ENCODE measurements around the gene ARHGAP5.

ARHGAP5 gene

GRCh38 chr14:32043624-32044023, 33.5 kb upstream of the ARHGAP5 start:
- in situ Hi-C loops (cut with MboI; ENCODE audit: low sequenced_read_pairs, unreplicated experiment) = no loop called here
- TF ChIP-seq CTCF (IDR thresholded peaks at IDR 0.05; ENCODE audit: borderline replicate concordance, control extremely low read depth, extremely low read depth, insufficient read depth, missing control alignments) = no peak
- DNase-seq (ENCODE audit: low spot score) = no peak

DNA sequence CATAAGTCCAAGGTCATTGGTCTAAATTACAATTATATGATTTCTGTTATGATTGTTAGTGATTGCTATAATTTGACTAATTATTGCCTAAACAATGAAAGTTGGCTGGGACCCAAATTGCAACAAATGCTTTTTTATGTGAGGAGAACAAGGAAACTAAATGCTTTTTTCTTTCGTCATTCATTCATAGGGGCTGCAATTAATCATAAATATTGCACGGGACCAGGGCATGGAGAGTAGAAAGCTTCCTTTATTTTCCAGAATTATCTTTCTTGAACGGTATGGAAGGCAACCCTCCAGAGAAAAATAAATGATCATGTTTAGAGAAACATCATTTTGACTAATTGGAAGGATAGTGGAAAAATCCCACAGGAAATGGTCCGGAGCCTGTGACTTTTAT, 32.6 kb upstream of the ARHGAP5 start:
- no peak for TF ChIP-seq CTCF (IDR thresholded peaks at IDR 0.05; ENCODE audit: borderline replicate concordance, control extremely low read depth, extremely low read depth, insufficient read depth, missing control alignments)
- no peak for DNase-seq (ENCODE audit: low spot score)
- in situ Hi-C loops (cut with MboI; ENCODE audit: low sequenced_read_pairs, unreplicated experiment) = no loop called here

GRCh38 chr14:32047791-32048190, 29.3 kb upstream of the ARHGAP5 start:
- TF ChIP-seq CTCF (IDR thresholded peaks at IDR 0.05; ENCODE audit: borderline replicate concordance, control extremely low read depth, extremely low read depth, insufficient read depth, missing control alignments) = no peak
- in situ Hi-C loops (cut with MboI; ENCODE audit: low sequenced_read_pairs, unreplicated experiment) = no loop called here
- no peak for DNase-seq (ENCODE audit: low spot score)

GRCh38 chr14:32049361-32050088, 27.6 kb upstream of the ARHGAP5 start:
- no peak for TF ChIP-seq CTCF (IDR thresholded peaks at IDR 0.05; ENCODE audit: borderline replicate concordance, control extremely low read depth, extremely low read depth, insufficient read depth, missing control alignments)
- in situ Hi-C loops (cut with MboI; ENCODE audit: low sequenced_read_pairs, unreplicated experiment) = loop anchor here (25.0 kb wide), 1 partner anchor 537 kb away; no protein-coding TSS in a partner anchor
- no peak for DNase-seq (ENCODE audit: low spot score)

GRCh38 chr14:32050878-32051277, 26.2 kb upstream of the ARHGAP5 start:
- in situ Hi-C loops (cut with MboI; ENCODE audit: low sequenced_read_pairs, unreplicated experiment) = loop anchor here (25.0 kb wide), 1 partner anchor 539 kb away; no protein-coding TSS in a partner anchor
- DNase-seq (ENCODE audit: low spot score) = no peak
- TF ChIP-seq CTCF (IDR thresholded peaks at IDR 0.05; ENCODE audit: borderline replicate concordance, control extremely low read depth, extremely low read depth, insufficient read depth, missing control alignments) = no peak

DNA sequence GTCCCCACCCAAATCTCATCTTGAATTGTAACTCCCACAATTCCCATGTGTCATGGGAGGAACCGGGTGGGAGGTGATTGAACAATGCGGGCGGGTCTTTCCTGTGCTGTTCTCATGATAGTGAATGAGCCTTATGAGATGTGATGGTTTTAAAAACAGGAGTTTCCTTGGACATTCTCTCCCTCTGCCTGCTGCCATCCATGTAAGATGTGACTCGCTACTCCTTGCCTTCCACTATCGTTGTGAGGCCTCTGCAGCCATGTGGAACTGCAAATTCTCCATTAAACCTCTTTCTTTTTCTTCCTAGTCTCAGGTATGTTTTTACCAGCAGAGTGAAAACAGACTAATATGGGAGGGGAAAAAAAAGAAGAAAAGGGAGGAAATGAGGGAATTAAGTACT, 22.6 kb upstream of the ARHGAP5 start:
- in situ Hi-C loops (cut with MboI; ENCODE audit: low sequenced_read_pairs, unreplicated experiment) = loop anchor here (25.0 kb wide), 1 partner anchor 542 kb away; no protein-coding TSS in a partner anchor
- DNase-seq (ENCODE audit: low spot score) = no peak
- TF ChIP-seq CTCF (IDR thresholded peaks at IDR 0.05; ENCODE audit: borderline replicate concordance, control extremely low read depth, extremely low read depth, insufficient read depth, missing control alignments) = no peak
